Stimulated activated CD4-positive, alpha-beta T cell treated with anti-CD3 and anti-CD28 coated beads, Interleukin-4, amount 100 ng/mL, for 24 hours (primary cell): ENCODE measurements around the gene GRIK2.

Experiments
- DNase-seq: peaks from one replicate; pipeline ENCODE4 v3.0.0-alpha.2; 2020

GRIK2 gene

GRCh38 chr6:101728388-101728787, 334.9 kb downstream of the GRIK2 start:
- no peak for DNase-seq

- no peak for DNase-seq
Observed at GRCh38 chr6:101728956-101729355, 335.4 kb downstream of the GRIK2 start.

- DNase-seq: no peak
Observed at GRCh38 chr6:101730954-101731353, 337.4 kb downstream of the GRIK2 start.

- DNase-seq: no peak
Observed at GRCh38 chr6:101733899-101734298, 340.4 kb downstream of the GRIK2 start.

- no peak for DNase-seq
Observed at GRCh38 chr6:101738481-101738880, 345.0 kb downstream of the GRIK2 start.

- no peak for DNase-seq
Observed at GRCh38 chr6:101740631-101741030, 347.1 kb downstream of the GRIK2 start.

GRCh38 chr6:101741474-101742171, 348.1 kb downstream of the GRIK2 start:
- no peak for DNase-seq

- no peak for DNase-seq
Observed at GRCh38 chr6:101747160-101747559, 353.7 kb downstream of the GRIK2 start.

- DNase-seq: no peak
Observed at GRCh38 chr6:101747716-101748115, 354.2 kb downstream of the GRIK2 start.

GRCh38 chr6:101755931-101756330, 362.4 kb downstream of the GRIK2 start:
- DNase-seq: no peak

- DNase-seq: no peak
Observed at GRCh38 chr6:101758368-101758767, 364.9 kb downstream of the GRIK2 start.

GRCh38 chr6:101760843-101761621, 367.5 kb downstream of the GRIK2 start:
- no peak for DNase-seq

GRCh38 chr6:101762851-101763250, 369.3 kb downstream of the GRIK2 start:
- DNase-seq: no peak

GRCh38 chr6:101765281-101765680, 371.8 kb downstream of the GRIK2 start:
- no peak for DNase-seq

GRCh38 chr6:101770116-101770515, 376.6 kb downstream of the GRIK2 start:
- no peak for DNase-seq

GRCh38 chr6:101776919-101777350, 383.4 kb downstream of the GRIK2 start:
- no peak for DNase-seq

GRCh38 chr6:101777646-101778045, 384.1 kb downstream of the GRIK2 start:
- no peak for DNase-seq

GRCh38 chr6:101779051-101779844, 385.7 kb downstream of the GRIK2 start:
- no peak for DNase-seq

GRCh38 chr6:101783287-101783686, 389.8 kb downstream of the GRIK2 start:
- no peak for DNase-seq

GRCh38 chr6:101784094-101784493, 390.6 kb downstream of the GRIK2 start:
- no peak for DNase-seq

- DNase-seq: no peak
Observed at GRCh38 chr6:101799531-101799930, 406.0 kb downstream of the GRIK2 start.

- DNase-seq: no peak
Observed at GRCh38 chr6:101800598-101800997, 407.1 kb downstream of the GRIK2 start.

GRCh38 chr6:101803136-101803535, 409.6 kb downstream of the GRIK2 start:
- no peak for DNase-seq

- no peak for DNase-seq
Observed at GRCh38 chr6:101806241-101806640, 412.7 kb downstream of the GRIK2 start.
